ENCODE results near the gene DCLRE1A.
"Not testable (repeated sequence)": the region's sequence is repeated elsewhere in the genome, so short reads cannot be mapped to it uniquely, and the experiment has no call there.

The DCLRE1A gene

DNA sequence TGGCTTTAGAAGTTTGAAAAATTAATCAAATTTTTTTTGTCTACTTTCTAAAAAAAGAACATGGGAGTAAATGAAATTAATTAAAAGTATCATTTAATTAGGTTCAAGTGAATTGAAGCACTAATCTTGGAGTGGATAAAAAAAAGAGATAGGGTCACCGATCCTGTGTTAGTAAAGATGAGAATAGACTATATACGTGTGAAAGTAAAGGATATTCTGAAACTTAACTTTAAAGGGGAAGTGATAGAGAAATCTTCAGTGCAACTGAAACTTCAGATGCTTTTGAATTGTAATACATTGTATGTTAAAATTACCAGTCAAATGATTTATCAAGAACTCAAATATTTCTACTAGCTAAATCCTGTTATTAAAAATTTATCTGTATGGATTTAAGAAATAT lies 5.4 kb upstream of the DCLRE1A start:
- DNase-seq = no peak

DNA sequence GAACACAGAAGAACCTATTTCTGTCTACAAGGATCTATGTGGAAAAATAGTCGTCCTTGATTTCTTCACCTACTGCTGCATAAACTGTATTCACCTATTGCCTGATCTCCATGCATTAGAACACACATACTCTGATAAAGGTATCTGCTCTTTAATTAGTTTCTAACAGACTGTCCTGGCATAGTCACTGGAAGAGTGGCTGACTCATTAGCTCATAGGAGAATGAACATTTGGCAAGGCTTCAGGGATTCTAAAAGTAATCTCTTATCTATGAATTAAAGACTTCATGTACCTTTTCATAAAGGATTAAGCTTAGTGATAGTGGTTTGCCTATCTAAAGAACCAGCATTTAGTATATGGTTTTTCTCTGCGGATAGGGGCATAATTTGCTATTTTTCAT lies 4.7 kb upstream of the DCLRE1A start:
- DNase-seq = no peak

GRCh38 chr10:113857210-113857609 lies 3.3 kb upstream of the DCLRE1A start:
- DNase-seq = no peak

DNA sequence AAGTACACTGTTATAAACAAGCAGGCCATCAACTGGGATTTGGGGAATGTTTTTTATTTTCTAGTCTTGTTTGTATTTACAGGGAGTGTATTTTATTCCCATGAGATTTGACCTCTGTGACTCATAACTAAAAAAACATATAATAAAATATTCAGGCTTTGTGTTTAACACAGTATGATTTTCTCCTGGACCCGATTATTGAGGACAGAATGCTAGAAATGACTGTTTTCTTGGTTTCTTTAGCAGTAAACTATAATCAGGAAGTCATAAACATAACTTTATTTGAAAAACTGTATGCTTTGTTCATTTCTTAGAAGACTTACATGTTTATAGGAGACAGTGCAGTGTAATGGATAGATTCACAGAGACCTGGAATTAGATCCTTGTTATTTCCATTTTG lies 2.7 kb upstream of the DCLRE1A start:
- DNase-seq = no peak

DNA sequence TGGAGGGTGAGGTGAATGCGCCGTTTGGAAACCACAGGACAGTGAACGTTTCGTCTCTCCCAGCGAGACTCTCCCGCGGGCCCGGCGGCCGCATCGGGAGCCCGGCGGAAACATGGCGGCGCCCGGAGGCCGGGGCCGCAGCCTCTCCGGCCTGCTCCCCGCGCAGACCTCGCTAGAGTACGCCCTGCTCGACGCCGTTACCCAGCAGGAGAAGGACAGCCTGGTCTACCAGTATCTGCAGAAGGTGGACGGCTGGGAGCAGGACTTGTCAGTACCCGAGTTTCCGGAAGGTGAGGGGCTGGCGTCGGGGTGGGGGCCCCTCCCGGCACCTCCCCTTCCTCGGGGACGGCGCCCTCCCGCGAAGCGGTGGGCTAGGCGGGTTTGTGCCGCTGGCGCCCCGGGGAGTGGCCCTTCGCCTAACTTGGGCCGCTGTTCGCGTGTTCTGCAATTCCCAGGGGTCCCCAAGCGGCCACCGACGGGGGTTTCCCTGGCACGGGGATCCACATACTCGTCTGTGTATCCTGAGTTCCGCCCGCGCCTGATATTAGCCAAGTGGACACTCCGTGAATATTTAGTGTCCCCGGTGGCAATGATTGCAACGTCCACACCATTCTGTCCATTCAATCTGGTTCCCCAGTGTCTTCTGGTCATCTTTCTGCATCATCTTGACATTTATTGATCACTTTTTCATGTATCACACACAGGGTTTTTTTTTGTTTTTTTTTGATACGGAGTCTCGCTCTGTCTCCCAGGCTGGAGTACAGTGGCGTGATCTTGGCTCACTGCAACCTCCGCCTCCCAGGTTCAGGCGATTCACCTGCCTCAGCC lies 1.1 kb upstream of the DCLRE1A start:
- peak in 39 of 58 donors; percentile 12 to 78 (median 51) for DNase-seq

GRCh38 chr10:113853578-113854012 lies 287 bp downstream of the DCLRE1A start:
- DNase-seq = peak in 1 of 58 donors; percentile 51

DNA sequence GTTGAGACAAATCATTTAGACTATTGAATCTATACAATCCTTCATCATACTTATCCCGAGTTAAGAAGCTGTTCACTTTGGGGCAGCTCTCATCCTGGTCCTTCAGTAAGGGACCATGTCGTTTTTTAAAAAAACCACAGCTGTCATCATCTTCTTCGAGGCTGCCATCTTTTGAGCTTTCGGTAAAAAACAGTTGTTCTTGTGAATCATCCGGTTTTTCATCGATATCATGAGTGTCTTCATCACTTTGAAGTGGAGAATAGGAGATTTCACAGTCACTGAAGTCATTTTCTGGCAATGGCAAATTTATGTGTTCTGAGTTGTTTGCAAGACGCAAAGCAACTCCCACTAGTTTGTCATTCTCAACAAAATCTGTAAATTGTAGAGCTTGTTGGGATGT lies 3.9 kb downstream of the DCLRE1A start:
- no peak for DNase-seq

DNA sequence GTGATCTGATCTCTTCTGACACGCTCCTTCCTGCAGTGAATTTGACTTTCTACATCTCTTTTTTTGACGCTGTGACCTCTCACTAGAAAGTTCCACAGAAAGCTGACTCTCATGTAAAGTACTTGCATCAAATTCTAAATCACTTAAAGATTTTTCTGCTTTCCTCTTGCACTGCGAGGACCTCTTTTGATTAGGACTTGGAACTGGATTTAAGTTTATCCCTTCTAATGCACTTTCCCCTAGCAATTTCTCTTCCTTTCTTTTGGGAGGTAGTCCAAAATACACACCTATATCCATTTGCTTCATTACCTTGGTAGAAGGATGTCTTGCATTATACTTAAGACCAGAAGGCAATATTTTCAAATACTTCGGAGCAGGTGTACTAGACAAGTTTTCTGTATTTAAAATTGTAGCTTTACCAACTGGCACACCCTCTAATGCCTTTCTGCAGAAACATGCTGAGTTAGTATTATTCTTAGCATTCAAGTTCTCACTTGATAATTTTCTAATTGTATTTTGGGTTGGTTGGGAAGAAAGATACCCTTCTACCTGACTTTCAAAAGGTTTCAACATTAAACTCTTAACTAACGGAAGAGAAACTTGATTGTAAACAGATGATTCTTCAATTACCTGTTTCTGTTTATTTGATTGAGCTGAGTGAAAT lies 4.6 kb downstream of the DCLRE1A start:
- DNase-seq = no peak

DNA sequence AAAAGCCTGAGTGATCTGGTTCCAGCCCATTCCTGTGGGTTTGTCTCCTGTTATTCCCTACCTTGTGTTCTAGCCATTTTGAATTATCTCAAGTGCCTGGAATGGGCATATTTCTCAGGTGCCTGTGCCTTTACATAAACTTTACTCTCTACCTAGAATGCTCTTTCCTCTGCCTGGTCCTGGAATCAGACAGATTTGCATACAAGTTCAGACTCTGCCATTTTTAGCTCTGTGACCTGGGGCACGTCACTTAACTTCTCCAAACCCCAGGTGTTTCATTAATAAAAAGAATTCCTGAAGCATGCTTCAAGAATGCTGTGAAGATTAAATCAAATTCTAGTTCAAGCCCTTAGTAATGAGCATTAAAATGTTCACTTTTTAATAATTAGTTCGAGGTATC lies 7.8 kb downstream of the DCLRE1A start:
- DNase-seq = no peak

- DNase-seq = no peak
Observed at GRCh38 chr10:113843972-113844485, 9.9 kb downstream of the DCLRE1A start.

GRCh38 chr10:113842171-113842570 lies 11.7 kb downstream of the DCLRE1A start:
- DNase-seq = no peak

DNA sequence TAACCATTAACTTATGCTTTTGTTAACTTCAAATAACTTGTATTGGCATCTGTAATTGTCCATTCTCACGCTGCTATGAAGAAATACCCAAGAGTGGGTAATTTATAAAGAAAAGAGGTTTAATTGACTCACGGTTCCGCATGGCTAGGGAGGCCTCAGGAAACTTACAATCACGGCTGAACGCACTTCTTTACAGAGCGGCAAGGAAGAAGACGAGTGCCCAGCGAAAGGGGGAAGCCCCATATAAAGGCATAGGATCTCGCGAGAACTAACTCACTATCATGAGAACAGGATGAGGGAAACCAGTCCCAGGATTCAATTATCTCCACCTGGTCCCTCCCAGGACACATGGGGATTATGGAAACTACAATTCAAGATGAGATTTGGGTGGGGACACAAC lies 25.3 kb downstream of the DCLRE1A start:
- DNase-seq = not testable (repeated sequence)

- no peak for DNase-seq
Observed at GRCh38 chr10:113825791-113826190, 28.1 kb downstream of the DCLRE1A start.

GRCh38 chr10:113823389-113823788 lies 30.5 kb downstream of the DCLRE1A start:
- no peak for DNase-seq

GRCh38 chr10:113822174-113822573 lies 31.7 kb downstream of the DCLRE1A start:
- DNase-seq = no peak

- not testable (repeated sequence) for DNase-seq
Observed at GRCh38 chr10:113821306-113821705, 32.6 kb downstream of the DCLRE1A start.

DNA sequence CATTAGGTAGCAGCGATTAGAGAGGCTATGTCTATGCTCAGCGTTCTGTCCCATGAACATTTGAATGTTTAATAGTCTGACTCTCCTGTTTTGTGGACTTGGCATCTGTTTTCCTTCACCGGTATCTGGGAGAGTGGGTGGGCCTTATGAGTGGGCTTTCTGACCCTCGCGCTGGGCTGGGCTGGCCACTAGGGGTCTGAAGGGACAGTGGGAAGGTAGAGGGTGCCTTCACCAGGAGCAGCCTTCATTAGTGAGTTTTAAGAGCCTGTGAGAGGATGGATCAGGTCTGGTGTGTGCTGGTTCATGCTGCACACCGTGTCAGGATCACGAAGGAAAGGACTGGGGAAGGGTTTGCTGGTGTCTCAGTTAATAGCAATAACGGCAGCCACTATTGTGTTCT lies 33.4 kb downstream of the DCLRE1A start:
- no peak for DNase-seq

DNA sequence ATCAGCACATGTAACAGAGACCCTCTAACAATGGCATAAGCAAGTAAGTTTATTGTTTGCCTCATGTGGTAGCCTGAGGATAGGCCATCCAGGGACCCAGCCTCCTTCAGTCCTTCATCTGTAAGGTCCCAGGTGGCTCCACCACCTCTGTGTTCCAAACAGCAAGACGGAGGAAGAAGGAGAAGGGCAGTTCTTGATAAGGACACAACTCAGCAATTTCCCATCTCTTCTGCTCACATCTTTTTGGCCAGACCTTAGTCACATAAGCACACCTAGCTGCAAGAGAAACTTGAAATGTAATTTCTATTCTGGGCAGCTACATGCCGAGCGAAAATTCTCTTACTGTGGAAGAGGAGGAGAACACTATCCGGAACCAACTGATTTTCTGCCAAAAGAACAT lies 33.9 kb downstream of the DCLRE1A start:
- no peak for DNase-seq

DNA sequence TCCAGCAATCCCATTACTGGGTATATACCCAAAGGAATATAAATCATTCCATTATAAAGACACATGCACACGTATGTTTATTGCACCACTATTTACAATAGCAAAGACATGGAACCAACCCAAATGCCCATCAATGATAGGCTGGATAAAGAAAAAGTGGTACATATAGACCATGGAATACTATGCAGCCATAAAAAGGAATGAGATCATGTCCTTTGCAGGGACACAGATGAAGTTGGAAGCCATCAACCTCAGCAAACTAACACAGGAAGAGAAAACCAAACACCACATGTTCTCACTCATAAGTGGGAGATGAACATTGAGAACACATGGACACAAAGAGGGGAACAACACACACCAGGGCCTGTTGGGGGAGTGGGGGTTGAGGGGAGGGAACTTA lies 39.2 kb downstream of the DCLRE1A start:
- DNase-seq = not testable (repeated sequence)

GRCh38 chr10:113808168-113808567 lies 45.7 kb downstream of the DCLRE1A start:
- DNase-seq = no peak

- no peak for DNase-seq
Observed at GRCh38 chr10:113806503-113806902, 47.4 kb downstream of the DCLRE1A start.

DNA sequence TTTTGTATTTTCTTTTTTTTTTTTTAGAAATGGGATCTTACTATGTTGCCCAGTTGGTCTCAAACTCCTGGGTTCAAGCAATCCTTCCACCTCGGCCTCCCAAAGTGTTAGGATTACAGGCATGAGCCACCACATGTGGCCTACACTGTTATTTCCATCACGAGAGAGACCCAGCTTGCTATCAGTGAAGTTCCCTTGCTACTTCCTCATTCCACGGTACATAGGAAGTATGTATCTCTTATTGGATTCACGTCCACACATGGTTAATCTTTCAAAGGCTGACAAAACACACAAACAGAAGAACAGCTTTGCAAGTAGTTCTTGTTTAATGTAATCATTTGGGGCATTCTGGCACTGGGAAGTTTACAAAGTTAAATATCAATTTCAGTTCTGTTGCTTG lies 50.9 kb downstream of the DCLRE1A start:
- DNase-seq = no peak

DNA sequence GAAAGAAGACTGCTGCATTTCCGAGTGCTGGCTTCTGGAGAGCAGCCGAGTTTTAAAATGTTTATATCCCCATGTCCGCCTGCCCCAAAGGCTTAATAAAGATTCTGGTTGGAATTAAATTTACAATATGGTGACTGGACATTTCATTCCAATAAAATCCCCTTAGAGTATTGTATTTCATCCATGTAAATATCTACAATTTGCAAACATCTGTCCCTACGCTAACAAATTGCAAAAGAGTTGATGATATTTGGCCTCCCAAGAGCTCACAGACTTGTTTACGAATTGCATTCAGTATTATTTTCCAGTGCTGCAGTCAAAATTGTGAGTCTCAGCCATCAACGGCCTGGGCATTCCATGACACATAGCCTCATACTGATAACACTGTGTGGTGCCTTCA lies 52.3 kb downstream of the DCLRE1A start:
- DNase-seq = no peak
